AG04450 (cell line): Measurements from ENCODE around the gene SHISA4. TPM values are rescaled to one million over a fixed set of nuclear protein-coding genes. Genes with fewer than 3 reads are reported as not detected.

ENCODE experiments used
- CTCF ChIA-PET: fragments of 300-600, 350-600 bp; formaldehyde crosslinking; extraction: SDS; loops from one replicate; lab custom pipeline; 2022; ENCODE audit warnings: antibody characterized with exemption, inconsistent platforms; lab: Charles Lee
- POLR2A ChIA-PET: fragments of 350-600 bp; formaldehyde crosslinking; extraction: SDS; loops from one replicate; lab custom pipeline; 2021; ENCODE audit warnings: antibody characterized with exemption, inconsistent platforms; lab: Yijun Ruan, JAX
- DNase-seq: peaks from one replicate; pipeline ENCODE4 v3.0.0-alpha.2; 2011; ENCODE audit warnings: low read depth, low spot score
- H3K27ac ChIP-seq: one replicate; pipeline ENCODE4 v1.5.1; 2012; ENCODE audit warnings: low read depth, low read length, control low read depth
- H3K27me3 ChIP-seq: one replicate; pipeline ENCODE4 v1.6.0; 2012; ENCODE audit warnings: low read length; ENCODE audit not compliant: control insufficient read depth, insufficient read depth
- H3K4me3 ChIP-seq: 2 replicates; pipeline ENCODE4 v1.5.1; 2011; ENCODE audit warnings: mild to moderate bottlenecking, low read depth, low read length, control low read depth
- H3K9me3 ChIP-seq: 2 replicates; pipeline ENCODE4 v1.5.1; 2012; ENCODE audit warnings: low read length; ENCODE audit not compliant: control insufficient read depth, insufficient read depth
- CTCF ChIP-seq: IDR thresholded peaks from 2 replicates; pipeline ENCODE4 v1.5.1; 2011; ENCODE audit warnings: low read depth, low read length, control low read depth, inconsistent platforms
- polyA plus RNA-seq: library from polyadenylated mRNA; depleted of rRNA; stranded (reverse); fragments of >200 nt; gene quantifications from 2 replicates; pipeline ENCODE4 v1.2.3, GENCODE V29; 2011

Gene SHISA4
- polyA plus RNA-seq, 1 experiment = 24.4 TPM

- no peak for TF ChIP-seq CTCF
- ChIA-PET POLR2A (interaction anchor here (0.6 to 1.2 kb wide), 2 partner anchors 12 to 14 kb away, joined by 3 to 4 read pairs; partner anchors contain the start of gene LMOD1), CTCF (interaction anchor here (2.0 kb wide), 1 partner anchor 11 kb away, joined by 10 read pairs; no protein-coding TSS in a partner anchor)
- H3K4me3 ChIP-seq = no peak overlapping the region
- no peaks in the 10 kb centered on the region for H3K27me3 ChIP-seq
- DNase-seq = no peak
- H3K9me3 ChIP-seq = no peaks in the 10 kb centered on the region
- peak overlapping the region; percentile 34 for H3K27ac ChIP-seq
Observed at GRCh38 chr1:201933840-201934430, 45.2 kb downstream of the SHISA4 start.

- peak; percentile 77 for DNase-seq
- Histone ChIP-seq H3K4me3 (no peak overlapping the region), H3K27me3 (no peaks in the 10 kb centered on the region), H3K9me3 (no peaks in the 10 kb centered on the region), H3K27ac (peak overlapping the region; percentile 92)
- ChIA-PET CTCF (interaction anchor here (1.7 to 2.1 kb wide), 2 partner anchors 9 to 42 kb away, joined by 4 to 9 read pairs; no protein-coding TSS in a partner anchor), POLR2A (interaction anchor here (1.2 to 2.7 kb wide), 5 partner anchors 9 to 42 kb away, joined by 3 to 15 read pairs (median 11); partner anchors contain the start of gene LMOD1)
- TF ChIP-seq CTCF = no peak
Observed at GRCh38 chr1:201937624-201938213, 49.0 kb downstream of the SHISA4 start.

GRCh38 chr1:201938440-201939035 lies 49.8 kb downstream of the SHISA4 start:
- no peak for TF ChIP-seq CTCF
- no peak for DNase-seq
- Histone ChIP-seq H3K27me3 (no peaks in the 10 kb centered on the region), H3K9me3 (no peaks in the 10 kb centered on the region), H3K4me3 (no peak overlapping the region), H3K27ac (peak overlapping the region; percentile 92)
- CTCF ChIA-PET = interaction anchor here (1.7 to 2.1 kb wide), 2 partner anchors 10 to 43 kb away, joined by 4 to 9 read pairs; no protein-coding TSS in a partner anchor
- POLR2A ChIA-PET = interaction anchor here (1.2 to 2.7 kb wide), 4 partner anchors 8 to 42 kb away, joined by 3 to 15 read pairs (median 12); partner anchors contain the start of gene LMOD1

- H3K27me3 ChIP-seq = no peaks in the 10 kb centered on the region
- CTCF ChIA-PET = interaction anchor here (0.7 to 2.1 kb wide), 3 partner anchors 11 to 468 kb away, joined by 4 to 9 read pairs (median 7); no protein-coding TSS in a partner anchor
- H3K9me3 ChIP-seq = no peaks in the 10 kb centered on the region
- POLR2A ChIA-PET = interaction anchor here (0.5 to 2.7 kb wide), 4 partner anchors 17 to 43 kb away, joined by 6 to 15 read pairs (median 12); no protein-coding TSS in a partner anchor
- TF ChIP-seq CTCF = no peak
- no peak overlapping the region for H3K4me3 ChIP-seq
- no peak for DNase-seq
- H3K27ac ChIP-seq = peak overlapping the region; percentile 92
Observed at GRCh38 chr1:201939148-201939547, 50.5 kb downstream of the SHISA4 start.
